NOMO-1 treated with DMSO at 0.1 percent for 48 hours (cell line): ENCODE data around the gene ZDHHC14.
A peak's percentile ranks its signal among the peaks of the same experiment; 100 is the strongest.

Experiments
- DNase-seq: peaks from one replicate; lab custom pipeline; 2025; ENCODE audit not compliant: unreplicated experiment; lab: John Stamatoyannopoulos, UW

ZDHHC14 gene

GRCh38 chr6:157490611-157491269 lies 109.8 kb downstream of the ZDHHC14 start:
- no peak for DNase-seq

GRCh38 chr6:157491571-157492232 lies 110.7 kb downstream of the ZDHHC14 start:
- DNase-seq = no peak

DNA sequence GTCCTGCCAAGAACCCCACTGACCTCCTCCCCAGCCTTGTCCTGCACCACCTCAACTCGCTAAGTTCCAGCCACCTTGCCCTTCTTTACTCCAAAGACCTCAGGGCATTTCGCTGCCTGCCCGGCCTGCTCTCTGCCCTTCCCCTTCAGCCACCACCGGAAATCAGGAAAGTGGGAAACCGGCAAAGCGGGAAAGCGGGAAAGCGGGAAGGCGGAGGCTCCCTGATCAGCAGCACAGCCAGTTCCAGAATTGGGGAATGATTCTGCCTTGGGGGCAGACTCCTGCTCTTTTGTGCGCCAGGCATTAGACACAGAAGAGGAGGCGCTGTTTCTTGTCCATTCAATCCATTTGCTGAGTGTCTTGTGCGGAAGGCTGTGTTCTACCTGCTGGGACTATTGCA lies 111.3 kb downstream of the ZDHHC14 start:
- DNase-seq = no peak

DNA sequence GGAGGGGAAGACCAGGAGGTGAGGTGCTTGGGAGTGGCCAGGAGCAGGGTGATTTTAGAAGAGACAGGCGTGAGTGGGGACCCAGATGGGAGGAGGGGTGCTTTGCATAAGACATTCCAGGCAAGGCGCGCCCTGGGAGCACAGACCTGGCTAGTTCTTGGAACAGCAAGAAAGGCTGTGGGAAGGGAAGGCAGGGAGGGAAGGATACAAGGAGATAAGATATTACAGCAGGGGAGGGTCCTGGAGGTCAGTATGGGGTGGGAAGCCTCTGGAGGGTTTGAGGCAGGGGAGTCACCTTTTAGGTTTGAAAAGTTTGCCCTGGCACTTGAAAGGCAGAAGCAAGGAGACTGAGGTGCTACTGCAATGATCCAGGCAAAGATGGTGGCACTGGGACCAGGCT lies 111.8 kb downstream of the ZDHHC14 start:
- DNase-seq = no peak

GRCh38 chr6:157493173-157493572 lies 112.2 kb downstream of the ZDHHC14 start:
- DNase-seq = no peak

GRCh38 chr6:157493576-157493975 lies 112.6 kb downstream of the ZDHHC14 start:
- DNase-seq = no peak

DNA sequence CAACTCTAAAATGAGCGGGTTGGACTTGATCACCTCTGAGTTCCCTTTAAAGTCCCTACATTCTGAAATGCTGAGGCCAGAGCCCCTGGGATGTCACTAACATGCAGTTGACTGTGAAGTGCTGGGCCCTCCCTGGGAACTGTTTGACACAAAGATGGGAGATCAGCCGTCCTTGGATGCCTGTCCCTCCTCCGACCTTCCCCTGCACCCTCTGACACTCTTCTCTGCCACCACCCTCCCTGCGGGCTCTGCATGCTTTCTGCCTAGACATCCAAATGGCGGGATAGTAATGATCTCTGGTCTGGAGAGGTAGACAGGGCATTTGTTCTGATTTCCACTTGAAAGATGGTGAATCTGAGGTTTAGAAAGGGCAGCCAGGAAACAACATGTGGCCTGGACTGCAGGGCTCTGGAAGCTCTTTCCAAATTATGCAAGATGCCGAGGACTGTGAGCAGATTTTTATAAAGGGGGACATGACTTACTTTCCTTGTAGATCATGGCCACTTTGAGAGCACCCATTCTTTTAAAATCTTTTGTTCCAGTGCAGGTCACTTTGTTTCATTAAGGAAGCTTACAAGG lies 113.2 kb downstream of the ZDHHC14 start:
- no peak for DNase-seq

- DNase-seq = no peak
Measured at GRCh38 chr6:157496534-157497095, 115.6 kb downstream of the ZDHHC14 start.

- DNase-seq = no peak
Measured at GRCh38 chr6:157497579-157497978, 116.6 kb downstream of the ZDHHC14 start.

- DNase-seq = no peak
Measured at GRCh38 chr6:157498817-157499216, 117.8 kb downstream of the ZDHHC14 start.

GRCh38 chr6:157500022-157500421 lies 119.0 kb downstream of the ZDHHC14 start:
- no peak for DNase-seq

DNA sequence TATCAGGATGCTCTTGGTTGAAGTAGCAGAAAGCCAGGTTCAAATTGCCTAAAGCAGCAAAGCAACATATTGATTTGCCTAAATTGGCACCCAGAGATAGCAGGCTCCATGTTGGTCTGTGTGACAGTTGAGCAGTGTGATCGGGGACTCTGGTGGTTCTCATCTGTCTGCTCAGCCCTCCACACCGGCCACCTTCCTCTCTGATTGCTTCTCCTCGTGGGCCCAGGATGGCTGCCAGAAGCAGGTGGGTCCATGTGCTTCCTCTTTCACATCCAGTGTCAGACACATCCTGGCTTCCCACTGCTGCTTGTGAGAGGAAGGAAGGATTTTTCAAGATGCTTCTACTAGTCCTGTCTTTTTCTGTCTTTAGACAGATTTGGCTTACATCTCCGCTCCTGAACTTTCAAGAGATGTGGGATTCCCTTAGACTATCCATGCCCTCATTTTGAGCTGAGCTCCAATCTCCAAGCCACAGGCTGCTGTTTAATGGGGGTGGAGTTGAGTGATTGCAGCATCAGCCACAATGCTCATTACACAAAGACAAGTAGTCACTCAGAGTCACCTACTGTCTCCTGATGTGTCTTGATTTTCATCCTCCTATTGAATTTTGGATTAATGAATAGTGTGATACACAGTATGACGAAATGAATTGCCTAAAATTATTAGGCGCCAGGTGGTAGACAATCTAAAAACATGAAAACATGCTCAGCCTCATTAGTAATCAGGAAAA lies 122.2 kb downstream of the ZDHHC14 start:
- DNase-seq = peak; percentile 25

DNA sequence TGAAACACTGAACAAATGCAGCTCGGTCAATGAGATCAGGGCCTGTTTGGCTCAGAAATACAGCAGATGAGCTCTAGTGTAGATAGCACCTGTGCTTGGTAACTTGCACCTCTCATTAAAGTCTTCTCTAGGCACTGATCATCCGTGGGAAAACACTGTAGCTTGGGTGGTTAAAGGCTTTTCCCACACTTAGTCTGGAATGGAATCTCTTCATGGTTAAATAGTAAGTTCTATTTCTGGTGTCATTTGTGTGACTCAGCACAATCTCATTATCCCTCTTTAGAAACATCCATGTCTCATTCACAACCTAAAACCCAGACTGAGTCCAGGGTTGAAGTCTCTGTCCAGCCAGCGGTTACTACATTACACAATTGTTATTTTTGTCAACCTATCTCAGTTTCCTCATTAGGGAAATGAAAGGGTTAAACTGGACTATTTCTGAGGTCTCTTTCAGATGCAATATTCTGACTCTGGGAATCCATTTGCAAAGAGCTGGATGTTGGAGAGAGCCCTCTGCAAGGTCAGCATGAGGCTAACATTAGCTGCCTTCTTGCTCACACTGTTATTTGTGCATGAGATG lies 125.0 kb downstream of the ZDHHC14 start:
- no peak for DNase-seq

- peak; percentile 10 for DNase-seq
Measured at GRCh38 chr6:157510323-157511188, 129.6 kb downstream of the ZDHHC14 start.

DNA sequence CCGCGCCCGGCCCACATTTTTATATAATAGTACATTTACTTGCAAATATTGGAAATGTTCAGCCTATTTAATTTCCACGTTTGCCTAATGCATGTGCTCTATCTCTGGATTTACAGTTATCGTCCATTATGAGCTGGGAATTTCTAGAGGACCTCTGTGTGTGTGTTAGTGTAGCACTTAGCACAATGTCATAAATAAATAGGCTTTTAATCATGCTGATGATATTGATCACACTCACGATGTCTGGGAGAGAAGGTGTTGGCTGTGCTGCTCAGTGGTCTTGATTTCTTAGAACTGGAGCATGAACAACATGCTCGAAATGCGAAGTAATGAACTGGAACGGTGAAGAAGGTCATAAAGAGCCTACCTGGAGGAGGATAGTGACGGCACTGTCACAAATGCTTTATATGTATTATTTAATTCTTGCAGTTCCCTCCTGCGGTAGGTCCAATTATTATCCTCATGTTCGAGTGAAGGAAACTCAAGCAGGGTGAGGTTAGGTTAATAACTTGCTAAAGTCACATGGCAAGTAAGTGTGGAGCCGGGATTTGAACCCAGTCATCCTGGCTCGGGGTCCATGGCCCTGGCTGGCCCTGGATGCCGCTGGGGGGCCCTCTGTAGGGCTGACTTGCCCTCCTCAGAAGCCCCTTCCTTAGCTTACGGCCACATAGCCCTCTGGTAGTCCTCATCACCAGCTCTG lies 130.8 kb downstream of the ZDHHC14 start:
- DNase-seq = no peak

- DNase-seq = no peak
Measured at GRCh38 chr6:157512382-157512682, 131.3 kb downstream of the ZDHHC14 start.

- no peak for DNase-seq
Measured at GRCh38 chr6:157513004-157513603, 132.1 kb downstream of the ZDHHC14 start.

GRCh38 chr6:157513619-157514485 lies 132.9 kb downstream of the ZDHHC14 start:
- DNase-seq = no peak
